ENCODE measurements around the gene LPAR3. TPM values are rescaled to one million over a fixed set of nuclear protein-coding genes. Genes with fewer than 3 reads are reported as not detected.

LPAR3 gene
- total RNA-seq = 10 to 100 TPM in 1 of 4 donors, 1 to 10 TPM in 2, not detected in 1; 3.5 to 10.9 (median 4.1) TPM

DNA sequence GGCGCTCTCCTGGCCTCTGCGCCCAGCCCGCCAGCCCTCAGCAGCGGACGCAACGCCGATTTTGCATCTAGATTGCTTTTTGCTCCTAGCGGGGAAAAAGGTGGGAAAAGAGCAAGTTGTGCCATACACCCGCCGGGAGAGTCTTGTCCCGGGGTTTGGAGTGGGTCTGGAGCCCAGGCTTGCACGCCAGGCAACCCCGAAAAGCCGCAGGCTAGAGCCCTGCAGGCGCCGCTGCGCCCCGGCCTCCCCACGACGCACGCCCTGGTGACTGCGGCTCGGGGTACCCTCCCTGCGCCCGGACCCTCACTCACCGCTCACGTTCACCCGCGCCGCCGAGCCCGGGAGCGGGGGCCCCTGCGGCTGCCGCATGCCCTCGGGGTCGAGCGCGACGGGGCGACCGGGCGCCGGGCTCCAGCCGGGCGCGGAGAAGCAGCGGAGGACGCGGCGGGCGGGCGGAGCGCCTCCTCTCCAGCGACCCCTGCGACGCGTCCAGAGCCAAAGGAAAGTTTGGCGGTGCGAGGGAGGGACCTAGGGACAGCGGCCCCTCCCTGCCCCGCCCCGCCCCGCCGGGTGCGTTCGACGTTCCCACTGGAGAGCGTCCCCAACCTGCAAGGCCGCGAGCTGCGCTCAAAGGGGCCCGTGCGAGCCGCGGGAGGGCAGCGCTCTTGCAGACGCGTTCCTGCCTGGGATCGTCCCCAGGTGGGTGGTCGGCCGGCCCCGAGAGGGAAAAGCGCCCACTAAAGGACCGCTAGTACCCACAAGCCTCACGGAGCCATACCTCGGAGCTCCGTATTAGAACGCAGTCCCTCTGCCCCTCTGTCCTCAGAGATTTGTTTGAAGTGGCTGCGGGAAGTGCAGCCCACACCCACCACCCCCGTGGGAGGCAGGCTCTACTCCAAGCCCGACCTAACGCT lies at the start of gene LPAR3:
LPAR3 (minus strand) TSS at position 502 of the 914 bp plus-strand sequence. CDS start 27,086 bp downstream, outside the sequence.
- TF ChIP-seq POLR2A (IDR thresholded peaks at IDR 0.05) = no peak
- TF ChIP-seq POLR2AphosphoS5 (IDR thresholded peaks at IDR 0.05) = no peak
- in situ Hi-C loops (cut with MboI; ENCODE audit: low pct_ligation_motif_present in 1 of 4, low pct_unique_long_range_greater_than_20kb in 1 of 4, low sequenced_read_pairs in 3 of 4) = no loop called here
- Histone ChIP-seq H3K27ac (peak within 1 kb of the TSS in 1 of 4 donors; percentile 62), H3K4me1 (peaks cover 0 to 11% (median 10%) of the 10 kb centered on the region in 4 donors), H3K36me3 (no peaks in the 10 kb centered on the region), H3K27me3 (peaks cover 43% of the 10 kb centered on the region), H3K9me3 (no peaks in the 10 kb centered on the region), H3K4me3 (peak within 1 kb of the TSS in 3 of 4 donors; percentile 39 to 59 (median 52))
- peak; percentile 51 for DNase-seq
- WGBS, 2 donors (ENCODE audit: low coverage in 1 of 2) = 5% methylated on average over 61 of the region's 93 CpGs; no CpG with 5 or more reads in 1 of the 2 donors
- intact Hi-C loops (cut with DNase I; ENCODE audit: low total_unique reads) = no loop called here

DNA sequence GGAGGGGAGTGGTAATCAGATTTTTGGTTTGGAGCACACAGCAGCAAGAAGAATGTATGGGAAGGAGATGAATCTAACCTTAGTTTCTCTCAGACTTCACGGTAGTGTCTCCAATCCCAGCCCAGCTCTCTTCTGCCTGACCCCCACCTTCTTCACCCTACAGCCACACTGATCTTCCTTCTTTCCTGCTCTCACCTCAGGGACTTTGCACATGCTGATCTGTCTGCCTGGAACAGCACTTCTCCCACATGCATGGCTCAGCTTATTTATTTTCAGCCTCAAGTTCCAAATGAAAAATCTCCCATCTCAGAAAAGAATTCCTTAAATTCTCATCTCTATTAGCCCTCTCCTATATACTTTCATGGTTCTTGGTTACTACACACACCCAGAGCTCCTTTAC lies 48.8 kb upstream of the LPAR3 start:
- no peak overlapping the region for H3K27ac ChIP-seq
- H3K27me3 ChIP-seq = no peaks in the 10 kb centered on the region
- in situ Hi-C loops (cut with MboI; ENCODE audit: low pct_ligation_motif_present in 1 of 4, low pct_unique_long_range_greater_than_20kb in 1 of 4, low sequenced_read_pairs in 3 of 4) (loop anchor here in 3 of 4 donors (10.0 to 25.0 kb wide), 5 partner anchors 180 to 805 kb away; partner anchors contain the start of gene PRKACB (in 1 of the 3)), intact Hi-C loops (cut with DNase I; ENCODE audit: low total_unique reads) (loop anchor here (5.0 kb wide), 1 partner anchor 320 kb away; no protein-coding TSS in a partner anchor)
- WGBS, 2 donors (ENCODE audit: low coverage in 1 of 2) = 76% methylated on average over 1 of the region's 1 CpG; no CpG with 5 or more reads in 1 of the 2 donors
- no peaks in the 10 kb centered on the region for H3K9me3 ChIP-seq
- no peak for TF ChIP-seq POLR2AphosphoS5 (IDR thresholded peaks at IDR 0.05)
- no peak overlapping the region for H3K4me3 ChIP-seq
- no peaks in the 10 kb centered on the region for H3K36me3 ChIP-seq
- H3K4me1 ChIP-seq = peaks cover 0 to 9% (median 3%) of the 10 kb centered on the region in 4 donors
- no peak for DNase-seq

DNA sequence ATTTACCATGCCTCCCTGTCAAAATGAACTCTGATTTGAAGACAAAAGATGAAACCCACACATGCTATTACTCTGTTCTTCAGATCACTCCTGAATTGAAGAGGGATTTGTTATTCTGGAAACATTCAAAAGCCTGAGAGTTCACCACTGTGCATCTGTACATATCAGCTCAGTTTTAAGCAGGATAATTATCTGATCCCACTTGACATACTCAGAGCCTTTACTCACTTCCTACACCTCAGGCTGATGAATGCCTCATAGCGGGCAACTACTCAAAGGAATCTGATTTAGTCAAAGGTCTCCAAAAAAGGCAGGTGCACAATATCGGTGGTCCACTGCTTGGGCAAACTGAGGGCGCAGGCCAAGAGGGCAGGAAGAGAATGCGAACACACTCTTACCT lies 47.5 kb upstream of the LPAR3 start:
- no peak overlapping the region for H3K27ac ChIP-seq
- DNase-seq = no peak
- H3K9me3 ChIP-seq = no peaks in the 10 kb centered on the region
- no peaks in the 10 kb centered on the region for H3K36me3 ChIP-seq
- 75 to 90% methylated on average over 4 of the region's 4 CpGs for WGBS, 2 donors (ENCODE audit: low coverage in 1 of 2)
- H3K4me3 ChIP-seq = no peak overlapping the region
- TF ChIP-seq EP300 (IDR thresholded peaks at IDR 0.05; ENCODE audit: low read depth) (no peak), POLR2A (IDR thresholded peaks at IDR 0.05) (no peak)
- TF ChIP-seq, protein P1, sequence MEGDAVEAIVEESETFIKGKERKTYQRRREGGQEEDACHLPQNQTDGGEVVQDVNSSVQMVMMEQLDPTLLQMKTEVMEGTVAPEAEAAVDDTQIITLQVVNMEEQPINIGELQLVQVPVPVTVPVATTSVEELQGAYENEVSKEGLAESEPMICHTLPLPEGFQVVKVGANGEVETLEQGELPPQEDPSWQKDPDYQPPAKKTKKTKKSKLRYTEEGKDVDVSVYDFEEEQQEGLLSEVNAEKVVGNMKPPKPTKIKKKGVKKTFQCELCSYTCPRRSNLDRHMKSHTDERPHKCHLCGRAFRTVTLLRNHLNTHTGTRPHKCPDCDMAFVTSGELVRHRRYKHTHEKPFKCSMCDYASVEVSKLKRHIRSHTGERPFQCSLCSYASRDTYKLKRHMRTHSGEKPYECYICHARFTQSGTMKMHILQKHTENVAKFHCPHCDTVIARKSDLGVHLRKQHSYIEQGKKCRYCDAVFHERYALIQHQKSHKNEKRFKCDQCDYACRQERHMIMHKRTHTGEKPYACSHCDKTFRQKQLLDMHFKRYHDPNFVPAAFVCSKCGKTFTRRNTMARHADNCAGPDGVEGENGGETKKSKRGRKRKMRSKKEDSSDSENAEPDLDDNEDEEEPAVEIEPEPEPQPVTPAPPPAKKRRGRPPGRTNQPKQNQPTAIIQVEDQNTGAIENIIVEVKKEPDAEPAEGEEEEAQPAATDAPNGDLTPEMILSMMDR (IDR thresholded peaks at IDR 0.05) = no peak
- H3K27me3 ChIP-seq = no peaks in the 10 kb centered on the region
- intact Hi-C loops (cut with DNase I; ENCODE audit: low total_unique reads) = loop anchor here (5.0 kb wide), 1 partner anchor 322 kb away; no protein-coding TSS in a partner anchor
- H3K4me1 ChIP-seq = peaks cover 0 to 4% (median 2%) of the 10 kb centered on the region in 4 donors
- in situ Hi-C loops (cut with MboI; ENCODE audit: low pct_ligation_motif_present in 1 of 4, low pct_unique_long_range_greater_than_20kb in 1 of 4, low sequenced_read_pairs in 3 of 4) = loop anchor here in 3 of 4 donors (10.0 to 25.0 kb wide), 5 partner anchors 178 to 803 kb away; partner anchors contain the start of gene PRKACB (in 1 of the 3)

GRCh38 chr1:84939761-84940160 lies 46.8 kb upstream of the LPAR3 start:
- WGBS, 2 donors (ENCODE audit: low coverage in 1 of 2) = 92 to 100% methylated on average over 1 to 11 of the region's 11 CpGs
- in situ Hi-C loops (cut with MboI; ENCODE audit: low pct_ligation_motif_present in 1 of 4, low pct_unique_long_range_greater_than_20kb in 1 of 4, low sequenced_read_pairs in 3 of 4) = loop anchor here in 3 of 4 donors (10.0 to 25.0 kb wide), 5 partner anchors 177 to 802 kb away; partner anchors contain the start of gene PRKACB (in 1 of the 3)

More at GRCh38 chr1:84939761-84940160, 46.8 kb upstream of the LPAR3 start:
- TF ChIP-seq POLR2A (IDR thresholded peaks at IDR 0.05) (no peak), POLR2AphosphoS5 (IDR thresholded peaks at IDR 0.05) (no peak), EP300 (IDR thresholded peaks at IDR 0.05; ENCODE audit: low read depth) (no peak)
- TF ChIP-seq, protein P1 (IDR thresholded peaks at IDR 0.05) = no peak
- no peak for DNase-seq
- H3K9me3 ChIP-seq = no peaks in the 10 kb centered on the region
- H3K36me3 ChIP-seq = no peaks in the 10 kb centered on the region
- H3K27ac ChIP-seq = no peak overlapping the region
- no peaks in the 10 kb centered on the region for H3K27me3 ChIP-seq
- no peak overlapping the region for H3K4me3 ChIP-seq
- H3K4me1 ChIP-seq = peaks cover 0 to 3% (median 2%) of the 10 kb centered on the region in 4 donors
- intact Hi-C loops (cut with DNase I; ENCODE audit: low total_unique reads) = loop anchor here (5.0 kb wide), 1 partner anchor 323 kb away; no protein-coding TSS in a partner anchor

Measured in transverse colon (tissue), 4 donors.